Subcutaneous adipose tissue (tissue), 4 donors: ENCODE measurements around the gene PDZD7. TPM values are rescaled to one million over a fixed set of nuclear protein-coding genes. Genes with fewer than 3 reads are reported as not detected.

ENCODE experiments used
- total RNA-seq, 4 donors: library from RNA; depleted of rRNA; stranded (reverse); fragments of >200 nt; gene quantifications; one replicate each; pipeline ENCODE4 v1.1.0, GENCODE V29; 2016
- TF ChIP-seq, protein P1 (sequence below): fragments of 450-650 bp; IDR thresholded peaks from one replicate; pipeline ENCODE4 v1.5.1; 2016; ENCODE audit warnings: low read depth, mild to moderate bottlenecking, control low read depth, antibody characterized with exemption, moderate library complexity

PDZD7 gene
- total RNA-seq, 4 donors from 2014 or later: 0.22 to 1.7 (median 0.92) TPM

- TF ChIP-seq, protein P1, sequence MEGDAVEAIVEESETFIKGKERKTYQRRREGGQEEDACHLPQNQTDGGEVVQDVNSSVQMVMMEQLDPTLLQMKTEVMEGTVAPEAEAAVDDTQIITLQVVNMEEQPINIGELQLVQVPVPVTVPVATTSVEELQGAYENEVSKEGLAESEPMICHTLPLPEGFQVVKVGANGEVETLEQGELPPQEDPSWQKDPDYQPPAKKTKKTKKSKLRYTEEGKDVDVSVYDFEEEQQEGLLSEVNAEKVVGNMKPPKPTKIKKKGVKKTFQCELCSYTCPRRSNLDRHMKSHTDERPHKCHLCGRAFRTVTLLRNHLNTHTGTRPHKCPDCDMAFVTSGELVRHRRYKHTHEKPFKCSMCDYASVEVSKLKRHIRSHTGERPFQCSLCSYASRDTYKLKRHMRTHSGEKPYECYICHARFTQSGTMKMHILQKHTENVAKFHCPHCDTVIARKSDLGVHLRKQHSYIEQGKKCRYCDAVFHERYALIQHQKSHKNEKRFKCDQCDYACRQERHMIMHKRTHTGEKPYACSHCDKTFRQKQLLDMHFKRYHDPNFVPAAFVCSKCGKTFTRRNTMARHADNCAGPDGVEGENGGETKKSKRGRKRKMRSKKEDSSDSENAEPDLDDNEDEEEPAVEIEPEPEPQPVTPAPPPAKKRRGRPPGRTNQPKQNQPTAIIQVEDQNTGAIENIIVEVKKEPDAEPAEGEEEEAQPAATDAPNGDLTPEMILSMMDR: no peak
Observed at GRCh38 chr10:100982916-100983830, 47.8 kb downstream of the PDZD7 start.

GRCh38 chr10:100981178-100981772 is 49.7 kb downstream of the PDZD7 start:
- TF ChIP-seq, protein P1: no peak

DNA sequence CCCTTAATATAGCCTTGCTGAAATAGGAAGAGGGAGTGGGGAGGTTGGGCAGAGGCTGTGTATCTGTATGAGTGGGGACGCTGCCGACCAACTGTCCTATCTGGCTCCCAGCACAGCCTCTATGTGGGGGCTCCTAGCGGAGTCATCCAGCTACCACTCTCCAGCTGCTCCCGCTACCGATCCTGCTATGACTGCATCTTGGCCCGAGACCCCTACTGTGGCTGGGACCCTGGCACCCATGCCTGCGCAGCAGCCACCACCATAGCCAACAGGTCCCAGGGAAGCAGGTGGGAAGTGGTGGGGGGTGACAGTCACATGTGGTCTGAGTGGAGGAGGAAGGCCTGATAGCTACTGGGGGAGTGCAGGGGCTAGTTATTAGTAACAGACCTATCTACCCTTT is 50.2 kb downstream of the PDZD7 start:
- TF ChIP-seq, protein P1: no peak

GRCh38 chr10:100980311-100980710 is 50.6 kb downstream of the PDZD7 start:
- TF ChIP-seq, protein P1: no peak

GRCh38 chr10:100979791-100980272 is 51.1 kb downstream of the PDZD7 start:
- TF ChIP-seq, protein P1: no peak

GRCh38 chr10:100978901-100979195 is 52.1 kb downstream of the PDZD7 start:
- TF ChIP-seq, protein P1: no peak

- TF ChIP-seq, protein P1: no peak
Observed at GRCh38 chr10:100978121-100978900, 52.6 kb downstream of the PDZD7 start.
